Activated CD8-positive, alpha-beta memory T cell treated with anti-CD3 and anti-CD28 coated beads, Interleukin-2, amount 50 U/mL, for 48 hours (primary cell): Measurements from ENCODE around the gene PIGT.
"Not testable (repeated sequence)": the region's sequence is repeated elsewhere in the genome, so short reads cannot be mapped to it uniquely, and the experiment has no call there.

Experiments used
- DNase-seq: peaks from one replicate; pipeline ENCODE4 v3.0.0-alpha.2; 2020

Gene PIGT

GRCh38 chr20:45467172-45467571, 51.2 kb downstream of the PIGT start:
- DNase-seq = no peak

DNA sequence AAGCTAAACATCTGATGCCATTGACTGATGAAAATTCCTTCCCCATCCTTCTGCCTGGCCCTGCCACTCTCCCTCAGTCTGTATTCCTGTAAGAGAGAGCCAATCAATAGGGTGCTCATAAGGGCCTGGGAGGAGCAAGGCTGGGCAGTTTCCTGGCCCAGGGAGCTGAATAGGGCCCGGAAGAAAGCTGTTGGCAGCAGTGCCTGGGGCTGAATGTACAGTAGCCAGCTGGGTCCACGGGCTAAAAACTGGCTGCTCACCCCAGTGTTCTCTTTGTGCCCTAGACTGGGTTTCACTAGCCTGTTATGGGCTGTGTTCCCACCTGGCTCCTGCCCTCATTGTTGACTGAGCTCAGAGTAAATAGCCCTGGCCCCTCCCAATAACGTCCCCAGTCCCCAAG, 51.9 kb downstream of the PIGT start:
- DNase-seq = no peak

- DNase-seq = no peak
Measured at GRCh38 chr20:45469336-45470261, 53.7 kb downstream of the PIGT start, which contains the start of gene WFDC2. WFDC2 (plus strand) TSS chr20:45469753; CDS start chr20:45469782, 29 bp downstream.

GRCh38 chr20:45470262-45470931, 54.5 kb downstream of the PIGT start:
- DNase-seq = peak; percentile 75

GRCh38 chr20:45470937-45471336, 55.0 kb downstream of the PIGT start:
- DNase-seq = no peak

DNA sequence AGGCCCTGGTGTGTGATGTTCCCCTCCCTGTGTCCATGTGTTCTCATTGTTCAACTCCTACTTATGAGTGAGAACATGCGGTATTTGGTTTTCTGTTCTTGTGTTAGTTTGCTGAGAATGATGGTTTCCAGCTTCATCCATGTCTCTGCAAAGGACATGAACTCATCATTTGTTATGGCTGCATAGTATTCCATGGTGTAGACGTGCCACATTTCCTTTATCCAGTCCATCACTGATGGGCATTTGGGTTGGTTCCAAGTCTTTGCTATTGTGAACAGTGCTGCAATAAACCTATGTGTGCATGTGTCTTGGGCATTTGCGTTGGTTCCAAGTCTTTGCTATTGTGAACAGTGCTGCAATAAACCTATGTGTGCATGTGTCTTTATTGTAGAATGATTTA, 56.3 kb downstream of the PIGT start:
- DNase-seq = not testable (repeated sequence)
